ENCODE measurements around the gene FAM114A1. TPM values are rescaled to one million over a fixed set of nuclear protein-coding genes. Genes with fewer than 3 reads are reported as not detected.
A peak's percentile ranks its signal among the peaks of the same experiment; 100 is the strongest.

Gene FAM114A1
- total and polyA plus RNA-seq, 2 of the 8 experiments (the other 6 are each of a cell fraction or from before 2014, with no cell fraction given): 9.5 to 12.0 TPM

DNA sequence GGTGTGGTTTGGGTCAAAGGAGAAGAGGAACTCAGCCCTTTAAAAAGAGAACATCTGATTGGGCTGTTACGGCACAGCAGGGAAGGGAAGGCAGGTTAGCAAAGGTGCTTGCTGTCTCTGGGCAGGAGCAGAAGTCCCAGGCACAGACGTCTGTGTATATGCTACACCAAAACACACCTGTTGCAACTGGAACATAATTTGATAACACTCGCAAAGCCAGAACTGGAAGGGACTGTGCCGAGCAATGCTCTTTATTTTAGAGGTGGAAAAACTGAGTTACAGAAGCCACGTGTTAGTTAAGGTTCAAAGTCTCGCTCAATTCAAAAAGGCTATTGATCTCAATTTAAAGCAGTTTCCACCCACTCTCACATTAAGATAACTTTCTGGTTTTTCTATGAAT lies 2.2 kb upstream of the FAM114A1 start:
- H3K4me1 ChIP-seq (replicated peaks in 1 of 4; ENCODE audit: control insufficient read depth in 3 of 4, insufficient read depth in 4 of 4, low read length in 3 of 4): peaks cover 3 to 11% (median 6%) of the 10 kb centered on the region in 4 experiments; a peak in 6 of 7 replicates
- H3K56ac ChIP-seq (replicated peaks; ENCODE audit: insufficient read length, low read depth, low read length): no peak overlapping the region
- no peak overlapping the region for H3K14ac ChIP-seq (ENCODE audit: insufficient read length)
- peaks cover 11% of the 10 kb centered on the region; the same call in 1 of the 2 replicates for H3K23me2 ChIP-seq (ENCODE audit: low read depth, low read length)
- H4K91ac ChIP-seq (replicated peaks; ENCODE audit: insufficient read length, low read length): no peak overlapping the region
- no peaks in the 10 kb centered on the region for H3K79me2 ChIP-seq (ENCODE audit: control insufficient read depth in 1 of 2, insufficient read depth in 2 of 2, low read length in 2 of 2)
- no peak overlapping the region for H2AK5ac ChIP-seq (ENCODE audit: low read depth, low read length)
- H3K4me3 ChIP-seq (ENCODE audit: extremely low read depth in 1 of 4, insufficient read depth in 2 of 4, low read depth in 3 of 4, low read length in 4 of 4): no peak overlapping the region
- no peak overlapping the region for H3K9ac ChIP-seq (replicated peaks in 1 of 4; ENCODE audit: extremely low read depth in 1 of 4, low read depth in 3 of 4, low read length in 3 of 4)
- H3K27me3 ChIP-seq (replicated peaks in 1 of 4; ENCODE audit: control insufficient read depth in 3 of 4, extremely low read depth in 1 of 4, insufficient read depth in 3 of 4, low read length in 3 of 4): peaks cover 0 to 4% (median 0%) of the 10 kb centered on the region in 4 experiments; a peak in 2 of 7 replicates
- POLR2A ChIA-PET (ENCODE audit: partially characterized antibody): no interaction called here
- H3K27ac ChIP-seq (ENCODE audit: low read depth, low read length): no peak overlapping the region
- no peak overlapping the region for H2BK12ac ChIP-seq (ENCODE audit: low read depth, low read length)
- FAIRE-seq (no peak), DNase-seq (ENCODE audit: low read depth in 1 of 2, low spot score in 2 of 2) (no peak)
- no peak overlapping the region for H3K23ac ChIP-seq (ENCODE audit: insufficient read length)
- no peak overlapping the region for H4K8ac ChIP-seq (ENCODE audit: extremely low read depth, insufficient read depth, low read length)
- WGBS, 2 experiments (ENCODE audit: extremely low coverage in 1 of 2, insufficient coverage in 1 of 2, insufficient read length in 1 of 2, insufficient replicate concordance in 2 of 2, low coverage in 1 of 2, low lambda C conversion rate in 2 of 2, missing lambda C conversion rate in 1 of 2): 66% methylated on average over 6 of the region's 6 CpGs; no CpG with 5 or more reads in 1 of the 2 experiments
- H4K5ac ChIP-seq (ENCODE audit: insufficient read length, low read depth, low read length): no peak overlapping the region
- CTCF ChIA-PET (ENCODE audit: partially characterized antibody): interaction anchor here (1.4 kb wide), 1 partner anchor 10 kb away, joined by 7 read pairs; no protein-coding TSS in a partner anchor
- H3K18ac ChIP-seq (ENCODE audit: extremely low read depth, low read length): no peak overlapping the region
- H4K20me1 ChIP-seq (replicated peaks in 1 of 2; ENCODE audit: control insufficient read depth in 1 of 2, insufficient read depth in 2 of 2, low read length in 2 of 2): peaks cover 0 to 3% of the 10 kb centered on the region in 2 experiments
- H2BK120ac ChIP-seq (replicated peaks; ENCODE audit: low read depth, low read length): no peak overlapping the region
- H2BK5ac ChIP-seq (ENCODE audit: low read depth, low read length): no peak overlapping the region
- no peak overlapping the region for H3K4me2 ChIP-seq (ENCODE audit: insufficient read depth in 1 of 2, low read depth in 2 of 2, low read length in 2 of 2)
- peaks cover 2% of the 10 kb centered on the region; the same call in 1 of the 2 replicates for H3K79me1 ChIP-seq (ENCODE audit: low read depth, low read length)
- H3K4ac ChIP-seq (replicated peaks; ENCODE audit: insufficient read length, low read depth, low read length): no peak overlapping the region
- H3K36me3 ChIP-seq (ENCODE audit: control insufficient read depth in 2 of 4, insufficient read depth in 4 of 4, low read length in 3 of 4): peaks cover 0 to 2% (median 0%) of the 10 kb centered on the region in 4 experiments; a peak in 1 of 8 replicates
- no peak overlapping the region for H2BK15ac ChIP-seq (ENCODE audit: low read length)
- no peak overlapping the region for H2BK20ac ChIP-seq (ENCODE audit: low read length)
- H2AFZ ChIP-seq (ENCODE audit: low read length): 0 out of 2 replicates have a peak overlapping the region, but pooled peaks have one; percentile 18
- H3K9me3 ChIP-seq (ENCODE audit: insufficient read depth in 2 of 2, low read depth in 1 of 2, low read length in 1 of 2): no peaks in the 10 kb centered on the region
- no peak for TF ChIP-seq CHD1 (IDR thresholded peaks at IDR 0.05; ENCODE audit: low read depth, low read length)
- TF ChIP-seq CBX5 (IDR thresholded peaks at IDR 0.05; ENCODE audit: low read depth, low read length): no peak
- no peak for TF ChIP-seq EZH2 (IDR thresholded peaks at IDR 0.05; ENCODE audit: low read depth, low read length, severe bottlenecking)
- TF ChIP-seq HDAC6 (IDR thresholded peaks at IDR 0.05; ENCODE audit: low read depth, low read length): no peak
- TF ChIP-seq SRF (IDR thresholded peaks at IDR 0.05; ENCODE audit: low read depth, low read length): no peak
- TF ChIP-seq, protein P1, sequence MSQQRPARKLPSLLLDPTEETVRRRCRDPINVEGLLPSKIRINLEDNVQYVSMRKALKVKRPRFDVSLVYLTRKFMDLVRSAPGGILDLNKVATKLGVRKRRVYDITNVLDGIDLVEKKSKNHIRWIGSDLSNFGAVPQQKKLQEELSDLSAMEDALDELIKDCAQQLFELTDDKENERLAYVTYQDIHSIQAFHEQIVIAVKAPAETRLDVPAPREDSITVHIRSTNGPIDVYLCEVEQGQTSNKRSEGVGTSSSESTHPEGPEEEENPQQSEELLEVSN (IDR thresholded peaks at IDR 0.05): no peak
- no peak for TF ChIP-seq EP300 (IDR thresholded peaks at IDR 0.05; ENCODE audit: borderline replicate concordance in 1 of 2, low read depth in 2 of 2, low read length in 2 of 2)
- no peak for TF ChIP-seq SIX5 (IDR thresholded peaks at IDR 0.05; ENCODE audit: low read depth, low read length)
- TF ChIP-seq RBBP5 (IDR thresholded peaks at IDR 0.05; ENCODE audit: borderline replicate concordance, low read depth, low read length): no peak

Data from H1 (cell line).